ENCODE measurements around the gene EID1. TPM values are rescaled to one million over a fixed set of nuclear protein-coding genes. Genes with fewer than 3 reads are reported as not detected.

EID1 gene
- total RNA-seq = 10 to 100 TPM; 58.7 to 63.4 TPM
- polyA plus RNA-seq = 10 to 100 TPM; 45.7 to 70.6 TPM

- Histone ChIP-seq H3K27ac (ENCODE audit: low read depth in 1 of 2, low read length in 2 of 2) (peak within 1 kb of the TSS; percentile 77 to 91), H3K9ac (ENCODE audit: low read depth in 1 of 2, low read length in 2 of 2) (peak within 1 kb of the TSS; percentile 61 to 83), H3K36me3 (ENCODE audit: control insufficient read depth in 4 of 4, insufficient read depth in 3 of 4, low read depth in 1 of 4, low read length in 3 of 4) (no peaks in the 10 kb centered on the region), H3K4me1 (ENCODE audit: control insufficient read depth in 4 of 4, insufficient read depth in 4 of 4, low read length in 3 of 4) (peaks cover 0 to 20% (median 2%) of the 10 kb centered on the region in 4 donors), H3K9me3 (ENCODE audit: control insufficient read depth in 4 of 4, low read length in 3 of 4) (no peaks in the 10 kb centered on the region), H3K27me3 (ENCODE audit: control insufficient read depth in 4 of 4, insufficient read depth in 4 of 4, low read length in 3 of 4) (no peaks in the 10 kb centered on the region), H3K4me3 (ENCODE audit: low read depth in 1 of 3, low read length in 3 of 3) (peak within 1 kb of the TSS; percentile 74 to 99 (median 75))
- peak; percentile 93 for DNase-seq (ENCODE audit: low spot score)
- TF ChIP-seq NR2F2 (IDR thresholded peaks at IDR 0.05) (no peak), FOXA1 (IDR thresholded peaks at IDR 0.05) (no peak), TAF1 (conservative IDR thresholded peaks at IDR 0.05) (no peak), FOXA2 (IDR thresholded peaks at IDR 0.05) (no peak), HNF4G (IDR thresholded peaks at IDR 0.05) (no peak), JUND (IDR thresholded peaks at IDR 0.05) (no peak), SP1 (IDR thresholded peaks at IDR 0.05) (peak; percentile 34), REST (IDR thresholded peaks at IDR 0.05) (peak; percentile 31), YY1 (IDR thresholded peaks at IDR 0.05) (peak; percentile 98), RXRA (IDR thresholded peaks at IDR 0.05) (no peak), MAX (IDR thresholded peaks at IDR 0.05) (no peak), CTCF (IDR thresholded peaks at IDR 0.05; ENCODE audit: low read depth, low read length, missing input control) (no peak), ATF3 (IDR thresholded peaks at IDR 0.05) (no peak), ZBTB33 (IDR thresholded peaks at IDR 0.05) (peak; percentile 58), HNF4A (conservative IDR thresholded peaks at IDR 0.05) (peak in 1 of 2 donors; percentile 21), GABPA (IDR thresholded peaks at IDR 0.05 in 1 of 2, conservative IDR thresholded peaks at IDR 0.05 in 1 of 2) (peak in 1 of 2 donors; percentile 10), RAD21 (IDR thresholded peaks at IDR 0.05) (peak in 1 of 2 donors; percentile 12), EGR1 (IDR thresholded peaks at IDR 0.05; ENCODE audit: low read depth in 2 of 2) (peak in 1 of 2 donors; percentile 11)
- WGBS = under 1% methylated on average over 58 of the region's 58 CpGs
Measured at GRCh38 chr15:48877630-48878595, at the start of gene EID1. EID1 (plus strand) TSS chr15:48878134; CDS start chr15:48878177, 43 bp downstream.
